Duodenal mucosa (tissue), 2 donors: ENCODE data around the gene HSPB6.

Experiments
- H3K27ac ChIP-seq: one replicate; pipeline ENCODE4 v1.7.0; 2013; ENCODE audit warnings: low read depth, low read length
- H3K27me3 ChIP-seq, 2 donors: one replicate each; pipeline ENCODE4 v1.7.0; 2013; ENCODE audit warnings: low read length in 2 of 2, control low read depth in 1 of 2; ENCODE audit not compliant: insufficient read depth in 2 of 2, control insufficient read depth in 1 of 2
- H3K36me3 ChIP-seq, 2 donors: one replicate each; pipeline ENCODE4 v1.7.0; 2013; ENCODE audit warnings: low read length in 2 of 2, control low read depth in 1 of 2; ENCODE audit not compliant: insufficient read depth in 2 of 2, control insufficient read depth in 1 of 2
- H3K4me1 ChIP-seq, 2 donors: one replicate each; pipeline ENCODE4 v1.7.0; 2013; ENCODE audit warnings: low read length in 2 of 2, control low read depth in 1 of 2; ENCODE audit not compliant: insufficient read depth in 2 of 2, control insufficient read depth in 1 of 2
- H3K4me3 ChIP-seq, 2 donors: one replicate each; pipeline ENCODE4 v1.7.0; 2013; ENCODE audit warnings: low read length in 2 of 2, low read depth in 1 of 2
- H3K9ac ChIP-seq, 2 donors: one replicate each; pipeline ENCODE4 v1.7.0; 2013; ENCODE audit warnings: low read length in 2 of 2, low read depth in 1 of 2
- H3K9me3 ChIP-seq, 2 donors: one replicate each; pipeline ENCODE4 v1.7.0; 2013; ENCODE audit warnings: low read length in 2 of 2, control low read depth in 1 of 2; ENCODE audit not compliant: control insufficient read depth in 1 of 2

The HSPB6 gene

DNA sequence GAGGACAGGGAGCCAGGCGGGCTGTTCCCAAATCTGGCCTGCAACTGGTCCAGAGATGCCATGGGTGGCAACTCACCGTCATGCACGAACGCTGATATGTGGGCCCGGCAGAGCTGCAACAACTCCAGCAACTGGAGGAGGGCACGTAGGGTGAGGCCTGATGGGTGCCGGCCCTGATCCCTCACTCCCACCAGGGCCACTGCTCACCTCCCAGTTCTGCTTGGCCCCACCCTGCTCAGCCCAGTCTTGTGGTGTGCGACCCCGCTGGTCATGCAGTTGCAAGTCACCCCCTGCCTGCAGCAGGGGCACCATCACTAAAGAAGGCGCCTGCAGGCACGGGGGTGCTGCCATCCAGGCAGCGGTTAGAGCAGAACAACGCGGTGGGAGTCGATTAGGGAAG is 35.5 kb upstream of the HSPB6 start:
- no peaks in the 10 kb centered on the region for H3K4me1 ChIP-seq
- H3K36me3 ChIP-seq = no peaks in the 10 kb centered on the region
- H3K4me3 ChIP-seq = no peak overlapping the region
- no peaks in the 10 kb centered on the region for H3K9me3 ChIP-seq
- no peak overlapping the region for H3K27ac ChIP-seq
- H3K27me3 ChIP-seq = peaks cover 1 to 9% of the 10 kb centered on the region in 2 donors
- no peak overlapping the region for H3K9ac ChIP-seq

GRCh38 chr19:35791814-35792279 is 35.0 kb upstream of the HSPB6 start:
- Histone ChIP-seq H3K9me3 (no peaks in the 10 kb centered on the region), H3K4me1 (no peaks in the 10 kb centered on the region), H3K27me3 (peaks cover 0 to 6% of the 10 kb centered on the region in 2 donors), H3K9ac (no peak overlapping the region), H3K36me3 (no peaks in the 10 kb centered on the region), H3K27ac (no peak overlapping the region), H3K4me3 (no peak overlapping the region)

GRCh38 chr19:35790981-35791813 is 34.4 kb upstream of the HSPB6 start:
- Histone ChIP-seq H3K27ac (no peak overlapping the region), H3K4me3 (no peak overlapping the region), H3K4me1 (no peaks in the 10 kb centered on the region), H3K9ac (no peak overlapping the region), H3K36me3 (no peaks in the 10 kb centered on the region), H3K9me3 (no peaks in the 10 kb centered on the region), H3K27me3 (no peaks in the 10 kb centered on the region)

DNA sequence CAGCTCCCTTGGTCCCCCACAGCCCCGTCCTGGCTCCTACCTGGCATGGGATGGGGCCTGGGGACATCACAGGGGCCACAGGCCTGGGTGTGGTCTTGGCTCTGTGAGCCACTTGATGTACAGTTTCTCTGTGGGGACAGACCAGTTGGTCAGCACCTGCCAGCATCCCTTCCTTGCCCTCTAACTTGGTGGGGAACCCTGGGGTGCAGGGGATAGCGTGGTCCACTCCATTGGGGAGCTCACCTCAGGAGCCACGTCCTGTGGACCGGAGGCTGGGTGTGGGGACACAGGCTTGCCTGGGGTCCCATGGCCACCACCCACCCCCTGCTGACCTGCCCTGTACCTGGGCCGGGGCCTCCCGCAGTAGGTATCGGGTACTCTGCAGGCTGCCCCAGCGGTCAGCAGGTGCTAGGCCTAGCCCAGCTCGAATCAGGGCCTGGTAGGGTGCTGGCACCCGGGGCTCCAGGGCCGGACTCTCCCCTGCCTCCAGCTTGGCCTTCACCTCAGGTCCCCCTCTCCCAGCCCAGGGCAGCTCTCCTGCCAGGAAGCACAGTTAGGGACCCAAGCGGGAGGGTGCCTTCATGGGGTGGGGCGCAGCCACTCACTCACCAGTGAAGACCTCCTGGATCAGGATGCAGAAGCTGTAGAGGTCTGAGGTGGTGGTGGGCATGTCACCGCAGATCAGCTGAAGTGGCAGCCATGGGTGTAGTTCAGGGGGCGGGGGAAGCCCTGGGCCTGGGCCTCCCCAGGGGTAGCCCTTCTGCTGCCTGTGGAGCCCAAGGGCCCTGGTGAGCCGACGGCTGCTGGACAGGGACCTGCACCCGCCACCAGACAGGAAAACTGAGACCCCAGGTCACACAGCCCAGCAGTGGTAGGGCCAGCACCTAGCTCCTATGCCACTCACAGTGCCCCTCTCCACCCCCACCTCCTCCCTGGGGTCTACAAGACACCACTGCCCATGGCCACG is 33.4 kb upstream of the HSPB6 start:
- Histone ChIP-seq H3K4me1 (no peaks in the 10 kb centered on the region), H3K4me3 (no peak overlapping the region), H3K27me3 (no peaks in the 10 kb centered on the region), H3K36me3 (no peaks in the 10 kb centered on the region), H3K9me3 (no peaks in the 10 kb centered on the region), H3K27ac (no peak overlapping the region), H3K9ac (no peak overlapping the region)

GRCh38 chr19:35789195-35789977 is 32.6 kb upstream of the HSPB6 start:
- Histone ChIP-seq H3K27ac (no peak overlapping the region), H3K9me3 (no peaks in the 10 kb centered on the region), H3K36me3 (no peaks in the 10 kb centered on the region), H3K9ac (no peak overlapping the region), H3K4me3 (no peak overlapping the region), H3K27me3 (no peaks in the 10 kb centered on the region), H3K4me1 (no peaks in the 10 kb centered on the region)

- Histone ChIP-seq H3K9me3 (no peaks in the 10 kb centered on the region), H3K27ac (no peak overlapping the region), H3K4me1 (no peaks in the 10 kb centered on the region), H3K4me3 (no peak overlapping the region), H3K36me3 (no peaks in the 10 kb centered on the region), H3K27me3 (no peaks in the 10 kb centered on the region), H3K9ac (no peak overlapping the region)
Measured at GRCh38 chr19:35788205-35788960, 31.6 kb upstream of the HSPB6 start.

DNA sequence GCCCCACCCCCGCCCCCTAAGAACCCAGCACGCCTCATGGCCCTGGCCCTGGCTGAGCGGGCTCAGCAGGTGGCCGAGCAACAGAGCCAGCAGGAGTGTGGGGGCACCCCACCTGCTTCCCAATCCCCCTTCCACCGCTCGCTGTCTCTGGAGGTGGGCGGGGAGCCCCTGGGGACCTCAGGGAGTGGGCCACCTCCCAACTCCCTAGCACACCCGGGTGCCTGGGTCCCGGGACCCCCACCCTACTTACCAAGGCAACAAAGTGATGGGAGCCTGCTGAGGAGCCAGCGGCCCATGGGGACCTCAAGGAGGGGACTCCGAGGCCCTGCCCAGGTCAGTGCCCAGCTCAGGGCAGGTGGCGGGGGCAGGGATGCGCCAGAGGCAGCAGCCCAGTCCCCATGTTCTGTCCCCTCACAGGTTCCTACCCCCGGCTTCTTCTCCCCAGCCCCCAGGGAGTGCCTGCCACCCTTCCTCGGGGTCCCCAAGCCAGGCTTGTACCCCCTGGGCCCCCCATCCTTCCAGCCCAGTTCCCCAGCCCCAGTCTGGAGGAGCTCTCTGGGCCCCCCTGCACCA is 30.5 kb upstream of the HSPB6 start:
- Histone ChIP-seq H3K27ac (no peak overlapping the region), H3K4me3 (no peak overlapping the region), H3K36me3 (no peaks in the 10 kb centered on the region), H3K9ac (no peak overlapping the region), H3K4me1 (no peaks in the 10 kb centered on the region), H3K27me3 (no peaks in the 10 kb centered on the region), H3K9me3 (no peaks in the 10 kb centered on the region)

GRCh38 chr19:35786299-35787160 is 29.7 kb upstream of the HSPB6 start:
- H3K9ac ChIP-seq = no peak overlapping the region
- H3K36me3 ChIP-seq = no peaks in the 10 kb centered on the region

More at GRCh38 chr19:35786299-35787160, 29.7 kb upstream of the HSPB6 start:
- Histone ChIP-seq H3K27ac (no peak overlapping the region), H3K9me3 (no peaks in the 10 kb centered on the region), H3K4me1 (no peaks in the 10 kb centered on the region), H3K4me3 (no peak overlapping the region), H3K27me3 (no peaks in the 10 kb centered on the region)
